ENCODE data around the gene PRPF6. TPM values are rescaled to one million over a fixed set of nuclear protein-coding genes. Genes with fewer than 3 reads are reported as not detected.
A peak's percentile ranks its signal among the peaks of the same experiment; 100 is the strongest.

The PRPF6 gene
- total and polyA plus RNA-seq, 2 of the 13 experiments (the other 11 are each of a cell fraction or from before 2014, with no cell fraction given): 63.7 to 101 TPM

- TF ChIP-seq ZNF20 (CRISPR knock-in tag; IDR thresholded peaks at IDR 0.05): no peak
- TF ChIP-seq CEBPG (CRISPR knock-in tag; IDR thresholded peaks at IDR 0.05): no peak
- no peak; the same call in 1 of the 2 replicates for TF ChIP-seq ZNF878 (CRISPR knock-in tag; IDR thresholded peaks at IDR 0.05)
- TF ChIP-seq NR0B2 (CRISPR knock-in tag; IDR thresholded peaks at IDR 0.05): peak; percentile 78
- TF ChIP-seq MATR3 (CRISPR knock-in tag; IDR thresholded peaks at IDR 0.05): no peak
- TF ChIP-seq MED13 (CRISPR knock-in tag; IDR thresholded peaks at IDR 0.05): no peak; the same call in 1 of the 2 replicates
- no peak for TF ChIP-seq TOE1 (CRISPR knock-in tag; IDR thresholded peaks at IDR 0.05)
- TF ChIP-seq ETV6 (CRISPR knock-in tag; conservative IDR thresholded peaks at IDR 0.05): no peak
- 0 out of 2 replicates have a peak, but pooled peaks have one; percentile 13 for TF ChIP-seq ZSCAN25 (CRISPR knock-in tag; IDR thresholded peaks at IDR 0.05)
- TF ChIP-seq MXI1 (IDR thresholded peaks at IDR 0.05; ENCODE audit: borderline replicate concordance, low read depth, low read length): no peak
- TF ChIP-seq ZNF101 (CRISPR knock-in tag; IDR thresholded peaks at IDR 0.05; ENCODE audit: borderline replicate concordance, low read depth): no peak
- TF ChIP-seq PLSCR1 (CRISPR knock-in tag; IDR thresholded peaks at IDR 0.05; ENCODE audit: borderline replicate concordance): no peak
- TF ChIP-seq RORA (CRISPR knock-in tag; IDR thresholded peaks at IDR 0.05): no peak
- TF ChIP-seq SPEN (CRISPR knock-in tag; IDR thresholded peaks at IDR 0.05; ENCODE audit: low read depth): no peak; the same call in 1 of the 2 replicates
- TF ChIP-seq USF2 (IDR thresholded peaks at IDR 0.05; ENCODE audit: low read depth, low read length): no peak
- TF ChIP-seq USF2 (CRISPR knock-in tag; IDR thresholded peaks at IDR 0.05; ENCODE audit: borderline replicate concordance): no peak
- TF ChIP-seq ZNF577 (CRISPR knock-in tag; IDR thresholded peaks at IDR 0.05; ENCODE audit: borderline replicate concordance, low read depth): no peak; the same call in 1 of the 2 replicates
- TF ChIP-seq MAFG (CRISPR knock-in tag; IDR thresholded peaks at IDR 0.05): peak; percentile 58; the same call in 1 of the 2 replicates
- TF ChIP-seq PAF1 (CRISPR knock-in tag; IDR thresholded peaks at IDR 0.05): no peak
- peak; percentile 53 for TF ChIP-seq FOXK1 (CRISPR knock-in tag; IDR thresholded peaks at IDR 0.05; ENCODE audit: borderline replicate concordance, low read depth)
- no peak for TF ChIP-seq SKI (IDR thresholded peaks at IDR 0.05; ENCODE audit: partially characterized antibody)
- TF ChIP-seq SNAPC5 (CRISPR knock-in tag; IDR thresholded peaks at IDR 0.05; ENCODE audit: borderline replicate concordance): peak; percentile 59; the same call in 1 of the 2 replicates
- TF ChIP-seq GATAD2A (CRISPR knock-in tag; IDR thresholded peaks at IDR 0.05): no peak; the same call in 1 of the 2 replicates
- peak; percentile 44; the same call in 1 of the 2 replicates for TF ChIP-seq ZNF143 (CRISPR knock-in tag; IDR thresholded peaks at IDR 0.05)
- TF ChIP-seq ZBTB44 (CRISPR knock-in tag; IDR thresholded peaks at IDR 0.05): no peak
- no peak for TF ChIP-seq ZNF382 (CRISPR knock-in tag; IDR thresholded peaks at IDR 0.05; ENCODE audit: borderline replicate concordance)
- no peak for TF ChIP-seq ZNF777 (CRISPR knock-in tag; IDR thresholded peaks at IDR 0.05)
Measured at GRCh38 chr20:64063389-64064144, 82.6 kb downstream of the PRPF6 start (continued).

Measured in HepG2 (cell line).